GM12891 (cell line): ENCODE data around the gene RPS26.

Source experiments
- DNase-seq: peaks from one replicate; pipeline ENCODE4 v3.0.0; 2011; ENCODE audit warnings: low spot score; ENCODE audit not compliant: insufficient read length
- FAIRE-seq: peaks from 2 replicates; lab custom pipeline; 2011; peaks lifted over from hg19 to GRCh38; lab: Jason Lieb, UNC
- PAX5 ChIP-seq: IDR thresholded peaks from 2 replicates; pipeline ENCODE4 v1.6.1; 2011; ENCODE audit warnings: low read length, moderate library complexity, mild to moderate bottlenecking; ENCODE audit not compliant: insufficient read depth, severe bottlenecking
- POLR2A ChIP-seq: IDR thresholded peaks from 2 replicates; pipeline ENCODE4 v1.6.1; 2011; ENCODE audit warnings: low read depth, low read length, control low read depth
- POLR2AphosphoS5 ChIP-seq: IDR thresholded peaks from 2 replicates; pipeline ENCODE4 v1.6.1; 2011; ENCODE audit warnings: low read depth, low read length, control low read depth
- POU2F2 ChIP-seq: IDR thresholded peaks from 2 replicates; pipeline ENCODE4 v1.6.1; 2011; ENCODE audit warnings: low read depth, mild to moderate bottlenecking, control low read depth, low read length, moderate library complexity
- SPI1 ChIP-seq: IDR thresholded peaks from 2 replicates; pipeline ENCODE4 v1.6.1; 2011; ENCODE audit warnings: low read depth, low read length, control low read depth
- TAF1 ChIP-seq: IDR thresholded peaks from 2 replicates; pipeline ENCODE4 v1.6.1; 2011; ENCODE audit warnings: low read depth, low read length, control low read depth

RPS26 gene

DNA sequence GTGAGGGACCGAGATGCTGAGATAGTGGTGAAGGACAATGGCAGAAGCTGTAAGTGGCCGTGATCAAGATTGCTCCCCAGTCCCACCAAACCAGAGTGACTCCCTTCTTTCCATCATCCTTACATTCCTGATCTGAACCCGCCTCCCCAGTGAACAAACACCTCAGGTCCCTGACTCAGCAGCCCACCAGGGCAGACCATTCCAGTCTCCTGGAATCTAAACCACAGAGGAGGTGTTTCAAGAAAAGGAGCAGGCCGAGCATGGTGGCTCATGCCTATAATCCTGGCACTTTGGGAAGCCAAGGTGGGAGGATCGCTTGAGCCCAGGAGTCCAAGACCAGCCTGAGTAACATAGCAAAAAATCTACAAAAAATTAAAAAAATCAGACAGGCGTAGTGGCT is 44.9 kb downstream of the RPS26 start:
- TF ChIP-seq POLR2A (no peak), POLR2AphosphoS5 (no peak), SPI1 (no peak), POU2F2 (no peak), TAF1 (no peak), PAX5 (no peak)
- DNase-seq (no peak), FAIRE-seq (no peak)

DNA sequence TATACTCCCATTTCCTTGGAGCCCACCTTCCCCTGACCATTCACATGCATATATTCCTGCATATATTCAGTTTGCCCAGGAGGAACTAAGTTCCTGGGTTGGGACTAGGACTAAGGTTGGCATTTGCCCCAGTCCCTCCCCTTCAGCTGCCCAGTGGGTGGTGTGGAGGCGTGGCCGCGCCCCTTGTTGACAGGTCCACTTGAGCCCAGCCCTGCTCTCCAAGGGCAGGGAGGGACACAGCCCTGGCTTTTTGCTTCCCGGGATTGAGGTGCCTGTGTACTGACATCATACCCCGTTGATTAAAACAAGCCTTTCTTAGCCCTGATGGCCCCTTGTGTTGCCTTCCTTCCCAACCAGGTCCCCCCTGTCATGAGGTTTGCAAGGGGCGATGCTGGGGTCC is 45.5 kb downstream of the RPS26 start:
- no peak for FAIRE-seq
- DNase-seq, result no peak
- TF ChIP-seq POLR2A (no peak), POU2F2 (no peak), TAF1 (no peak)
